ENCODE data around the gene LRMDA.

The LRMDA gene

DNA sequence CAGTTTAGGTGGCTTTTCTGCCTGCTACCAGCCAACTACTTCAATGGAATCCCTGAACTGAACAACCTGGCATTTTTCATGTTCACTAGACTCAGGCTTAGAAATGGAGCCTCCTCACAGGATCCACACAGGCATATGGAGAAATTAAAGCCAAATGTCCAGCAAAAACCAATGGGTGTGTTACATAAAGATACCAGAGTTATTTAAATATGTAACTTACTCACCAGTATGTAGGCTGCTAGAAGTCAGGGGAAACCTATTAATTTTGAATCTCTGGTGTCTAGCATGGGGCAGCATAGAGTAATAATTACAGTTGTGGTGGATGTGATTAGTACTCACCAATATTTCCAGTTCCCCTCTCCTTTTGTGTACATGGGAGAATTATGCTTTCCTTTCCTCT, 383.6 kb downstream of the LRMDA start:
- ChIA-PET POLR2A (no interaction called here), CTCF (no interaction called here)
- Histone ChIP-seq H3K4me1 (ENCODE audit: control insufficient read depth, insufficient read depth, low read length) (no peaks in the 10 kb centered on the region), H3K36me3 (ENCODE audit: control insufficient read depth in 2 of 2, insufficient read depth in 1 of 2, low read length in 2 of 2) (no peaks in the 10 kb centered on the region), H3K27ac (ENCODE audit: extremely low read depth, low read depth, low read length) (no peak overlapping the region), H3K4me3 (ENCODE audit: low read depth, low read length) (no peak overlapping the region), H3K9me3 (ENCODE audit: control insufficient read depth, insufficient read depth, low read depth, low read length) (no peaks in the 10 kb centered on the region)
- no peak for TF ChIP-seq ZNF391 (tag by site-specific recombination; IDR thresholded peaks at IDR 0.05; ENCODE audit: borderline replicate concordance, low read depth)

DNA sequence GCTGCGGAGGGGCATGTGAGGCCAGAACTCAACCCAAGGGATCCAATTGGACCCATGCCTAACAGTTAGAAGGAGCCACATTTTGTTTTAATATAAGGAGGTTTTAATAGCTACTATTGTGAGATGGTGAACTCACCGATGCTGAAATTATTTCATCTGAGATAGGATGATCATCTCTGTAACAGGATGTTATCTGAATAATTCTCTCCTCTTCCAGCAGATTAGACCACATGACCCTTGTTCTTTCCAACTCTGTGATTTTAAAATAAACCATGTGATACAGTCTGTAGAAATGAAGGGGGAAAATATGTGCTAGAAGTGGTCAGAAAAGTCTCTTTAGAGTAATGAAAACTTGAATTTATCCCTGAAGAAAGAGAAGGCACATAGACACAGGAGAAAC, 385.8 kb downstream of the LRMDA start:
- POLR2A ChIA-PET: no interaction called here
- CTCF ChIA-PET: no interaction called here
- Histone ChIP-seq H3K9me3 (ENCODE audit: control insufficient read depth, insufficient read depth, low read depth, low read length) (no peaks in the 10 kb centered on the region), H3K27ac (ENCODE audit: extremely low read depth, low read depth, low read length) (no peak overlapping the region), H3K4me1 (ENCODE audit: control insufficient read depth, insufficient read depth, low read length) (no peaks in the 10 kb centered on the region), H3K4me3 (ENCODE audit: low read depth, low read length) (no peak overlapping the region), H3K36me3 (ENCODE audit: control insufficient read depth in 2 of 2, insufficient read depth in 1 of 2, low read length in 2 of 2) (no peaks in the 10 kb centered on the region)
- TF ChIP-seq SCRT1 (tag by site-specific recombination; IDR thresholded peaks at IDR 0.05; ENCODE audit: borderline replicate concordance) (no peak), TRIM28 (IDR thresholded peaks at IDR 0.05; ENCODE audit: borderline replicate concordance, low read length) (no peak), ZNF549 (tag by site-specific recombination; IDR thresholded peaks at IDR 0.05) (no peak), ZNF426 (tag by site-specific recombination; IDR thresholded peaks at IDR 0.05) (no peak), ZNF791 (tag by site-specific recombination; IDR thresholded peaks at IDR 0.05) (no peak), ZNF610 (tag by site-specific recombination; IDR thresholded peaks at IDR 0.05; ENCODE audit: borderline replicate concordance) (no peak), RBAK (tag by site-specific recombination; IDR thresholded peaks at IDR 0.05) (no peak), KLF1 (tag by site-specific recombination; IDR thresholded peaks at IDR 0.05) (no peak)
- TF ChIP-seq, protein P1, sequence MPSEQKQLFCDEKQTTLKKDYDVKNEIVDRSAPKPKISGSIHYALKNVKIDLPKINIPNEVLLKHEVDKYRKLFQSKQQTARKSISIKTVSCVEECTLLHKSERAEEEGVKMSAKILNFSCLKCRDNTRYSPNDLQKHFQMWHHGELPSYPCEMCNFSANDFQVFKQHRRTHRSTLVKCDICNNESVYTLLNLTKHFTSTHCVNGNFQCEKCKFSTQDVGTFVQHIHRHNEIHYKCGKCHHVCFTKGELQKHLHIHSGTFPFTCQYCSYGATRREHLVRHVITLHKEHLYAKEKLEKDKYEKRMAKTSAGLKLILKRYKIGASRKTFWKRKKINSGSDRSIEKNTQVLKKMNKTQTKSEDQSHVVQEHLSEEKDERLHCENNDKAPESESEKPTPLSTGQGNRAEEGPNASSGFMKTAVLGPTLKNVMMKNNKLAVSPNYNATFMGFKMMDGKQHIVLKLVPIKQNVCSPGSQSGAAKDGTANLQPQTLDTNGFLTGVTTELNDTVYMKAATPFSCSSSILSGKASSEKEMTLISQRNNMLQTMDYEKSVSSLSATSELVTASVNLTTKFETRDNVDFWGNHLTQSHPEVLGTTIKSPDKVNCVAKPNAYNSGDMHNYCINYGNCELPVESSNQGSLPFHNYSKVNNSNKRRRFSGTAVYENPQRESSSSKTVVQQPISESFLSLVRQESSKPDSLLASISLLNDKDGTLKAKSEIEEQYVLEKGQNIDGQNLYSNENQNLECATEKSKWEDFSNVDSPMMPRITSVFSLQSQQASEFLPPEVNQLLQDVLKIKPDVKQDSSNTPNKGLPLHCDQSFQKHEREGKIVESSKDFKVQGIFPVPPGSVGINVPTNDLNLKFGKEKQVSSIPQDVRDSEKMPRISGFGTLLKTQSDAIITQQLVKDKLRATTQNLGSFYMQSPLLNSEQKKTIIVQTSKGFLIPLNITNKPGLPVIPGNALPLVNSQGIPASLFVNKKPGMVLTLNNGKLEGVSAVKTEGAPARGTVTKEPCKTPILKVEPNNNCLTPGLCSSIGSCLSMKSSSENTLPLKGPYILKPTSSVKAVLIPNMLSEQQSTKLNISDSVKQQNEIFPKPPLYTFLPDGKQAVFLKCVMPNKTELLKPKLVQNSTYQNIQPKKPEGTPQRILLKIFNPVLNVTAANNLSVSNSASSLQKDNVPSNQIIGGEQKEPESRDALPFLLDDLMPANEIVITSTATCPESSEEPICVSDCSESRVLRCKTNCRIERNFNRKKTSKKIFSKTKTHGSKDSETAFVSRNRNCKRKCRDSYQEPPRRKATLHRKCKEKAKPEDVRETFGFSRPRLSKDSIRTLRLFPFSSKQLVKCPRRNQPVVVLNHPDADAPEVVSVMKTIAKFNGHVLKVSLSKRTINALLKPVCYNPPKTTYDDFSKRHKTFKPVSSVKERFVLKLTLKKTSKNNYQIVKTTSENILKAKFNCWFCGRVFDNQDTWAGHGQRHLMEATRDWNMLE (tag by site-specific recombination; conservative IDR thresholded peaks at IDR 0.05; ENCODE audit: low read depth): no peak
- TF ChIP-seq, protein P2, sequence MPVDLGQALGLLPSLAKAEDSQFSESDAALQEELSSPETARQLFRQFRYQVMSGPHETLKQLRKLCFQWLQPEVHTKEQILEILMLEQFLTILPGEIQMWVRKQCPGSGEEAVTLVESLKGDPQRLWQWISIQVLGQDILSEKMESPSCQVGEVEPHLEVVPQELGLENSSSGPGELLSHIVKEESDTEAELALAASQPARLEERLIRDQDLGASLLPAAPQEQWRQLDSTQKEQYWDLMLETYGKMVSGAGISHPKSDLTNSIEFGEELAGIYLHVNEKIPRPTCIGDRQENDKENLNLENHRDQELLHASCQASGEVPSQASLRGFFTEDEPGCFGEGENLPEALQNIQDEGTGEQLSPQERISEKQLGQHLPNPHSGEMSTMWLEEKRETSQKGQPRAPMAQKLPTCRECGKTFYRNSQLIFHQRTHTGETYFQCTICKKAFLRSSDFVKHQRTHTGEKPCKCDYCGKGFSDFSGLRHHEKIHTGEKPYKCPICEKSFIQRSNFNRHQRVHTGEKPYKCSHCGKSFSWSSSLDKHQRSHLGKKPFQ (tag by site-specific recombination; IDR thresholded peaks at IDR 0.05): no peak

DNA sequence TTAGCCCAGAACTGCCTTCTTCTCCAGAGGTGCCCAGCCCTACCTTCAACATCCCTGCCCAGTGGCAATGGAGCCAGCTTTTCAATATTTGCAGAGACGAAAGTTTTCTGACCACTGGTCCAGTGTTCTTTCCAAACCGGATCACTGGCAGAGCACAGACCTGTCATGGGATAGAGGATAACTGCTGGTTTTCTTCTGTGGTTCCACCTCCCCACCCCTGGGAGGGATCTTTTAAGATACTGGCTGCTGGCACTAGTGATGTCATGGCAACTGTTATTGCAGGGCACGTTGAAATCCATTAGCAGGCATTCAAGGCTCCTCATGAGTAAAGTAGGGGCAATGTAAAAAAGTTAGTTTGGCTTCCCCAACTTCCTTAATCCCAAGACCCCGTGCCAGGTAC, 387.1 kb downstream of the LRMDA start:
- ChIA-PET CTCF (no interaction called here), POLR2A (no interaction called here)

More for the DNA sequence above, 387.1 kb downstream of the LRMDA start:
- Histone ChIP-seq H3K4me1 (ENCODE audit: control insufficient read depth, insufficient read depth, low read length) (no peaks in the 10 kb centered on the region), H3K4me3 (ENCODE audit: low read depth, low read length) (no peak overlapping the region), H3K36me3 (ENCODE audit: control insufficient read depth in 2 of 2, insufficient read depth in 1 of 2, low read length in 2 of 2) (no peaks in the 10 kb centered on the region), H3K9me3 (ENCODE audit: control insufficient read depth, insufficient read depth, low read depth, low read length) (no peaks in the 10 kb centered on the region), H3K27ac (ENCODE audit: extremely low read depth, low read depth, low read length) (no peak overlapping the region)
- TF ChIP-seq, protein P3, sequence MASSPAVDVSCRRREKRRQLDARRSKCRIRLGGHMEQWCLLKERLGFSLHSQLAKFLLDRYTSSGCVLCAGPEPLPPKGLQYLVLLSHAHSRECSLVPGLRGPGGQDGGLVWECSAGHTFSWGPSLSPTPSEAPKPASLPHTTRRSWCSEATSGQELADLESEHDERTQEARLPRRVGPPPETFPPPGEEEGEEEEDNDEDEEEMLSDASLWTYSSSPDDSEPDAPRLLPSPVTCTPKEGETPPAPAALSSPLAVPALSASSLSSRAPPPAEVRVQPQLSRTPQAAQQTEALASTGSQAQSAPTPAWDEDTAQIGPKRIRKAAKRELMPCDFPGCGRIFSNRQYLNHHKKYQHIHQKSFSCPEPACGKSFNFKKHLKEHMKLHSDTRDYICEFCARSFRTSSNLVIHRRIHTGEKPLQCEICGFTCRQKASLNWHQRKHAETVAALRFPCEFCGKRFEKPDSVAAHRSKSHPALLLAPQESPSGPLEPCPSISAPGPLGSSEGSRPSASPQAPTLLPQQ (tag by site-specific recombination; IDR thresholded peaks at IDR 0.05): no peak
- TF ChIP-seq BCL11B (tag by site-specific recombination; IDR thresholded peaks at IDR 0.05; ENCODE audit: low read depth) (no peak), BCL11A (tag by site-specific recombination; IDR thresholded peaks at IDR 0.05; ENCODE audit: low read depth) (no peak)
- TF ChIP-seq, protein P4, sequence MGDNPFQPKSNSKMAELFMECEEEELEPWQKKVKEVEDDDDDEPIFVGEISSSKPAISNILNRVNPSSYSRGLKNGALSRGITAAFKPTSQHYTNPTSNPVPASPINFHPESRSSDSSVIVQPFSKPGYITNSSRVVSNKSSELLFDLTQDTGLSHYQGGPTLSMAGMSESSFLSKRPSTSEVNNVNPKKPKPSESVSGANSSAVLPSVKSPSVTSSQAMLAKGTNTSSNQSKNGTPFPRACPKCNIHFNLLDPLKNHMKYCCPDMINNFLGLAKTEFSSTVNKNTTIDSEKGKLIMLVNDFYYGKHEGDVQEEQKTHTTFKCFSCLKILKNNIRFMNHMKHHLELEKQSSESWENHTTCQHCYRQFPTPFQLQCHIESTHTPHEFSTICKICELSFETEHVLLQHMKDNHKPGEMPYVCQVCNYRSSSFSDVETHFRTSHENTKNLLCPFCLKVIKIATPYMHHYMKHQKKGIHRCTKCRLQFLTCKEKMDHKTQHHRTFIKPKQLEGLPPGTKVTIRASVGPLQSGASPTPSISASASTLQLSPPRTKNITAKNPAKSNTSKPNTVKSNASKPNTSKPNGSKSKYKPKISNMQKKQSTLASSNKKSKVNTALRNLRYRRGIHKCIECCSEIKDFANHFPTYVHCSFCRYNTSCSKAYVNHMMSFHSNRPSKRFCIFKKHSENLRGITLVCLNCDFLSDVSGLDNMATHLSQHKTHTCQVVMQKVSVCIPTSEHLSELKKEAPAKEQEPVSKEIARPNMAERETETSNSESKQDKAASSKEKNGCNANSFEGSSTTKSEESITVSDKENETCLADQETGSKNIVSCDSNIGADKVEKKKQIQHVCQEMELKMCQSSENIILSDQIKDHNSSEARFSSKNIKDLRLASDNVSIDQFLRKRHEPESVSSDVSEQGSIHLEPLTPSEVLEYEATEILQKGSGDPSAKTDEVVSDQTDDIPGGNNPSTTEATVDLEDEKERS (tag by site-specific recombination; IDR thresholded peaks at IDR 0.05): no peak
- TF ChIP-seq, protein P5, sequence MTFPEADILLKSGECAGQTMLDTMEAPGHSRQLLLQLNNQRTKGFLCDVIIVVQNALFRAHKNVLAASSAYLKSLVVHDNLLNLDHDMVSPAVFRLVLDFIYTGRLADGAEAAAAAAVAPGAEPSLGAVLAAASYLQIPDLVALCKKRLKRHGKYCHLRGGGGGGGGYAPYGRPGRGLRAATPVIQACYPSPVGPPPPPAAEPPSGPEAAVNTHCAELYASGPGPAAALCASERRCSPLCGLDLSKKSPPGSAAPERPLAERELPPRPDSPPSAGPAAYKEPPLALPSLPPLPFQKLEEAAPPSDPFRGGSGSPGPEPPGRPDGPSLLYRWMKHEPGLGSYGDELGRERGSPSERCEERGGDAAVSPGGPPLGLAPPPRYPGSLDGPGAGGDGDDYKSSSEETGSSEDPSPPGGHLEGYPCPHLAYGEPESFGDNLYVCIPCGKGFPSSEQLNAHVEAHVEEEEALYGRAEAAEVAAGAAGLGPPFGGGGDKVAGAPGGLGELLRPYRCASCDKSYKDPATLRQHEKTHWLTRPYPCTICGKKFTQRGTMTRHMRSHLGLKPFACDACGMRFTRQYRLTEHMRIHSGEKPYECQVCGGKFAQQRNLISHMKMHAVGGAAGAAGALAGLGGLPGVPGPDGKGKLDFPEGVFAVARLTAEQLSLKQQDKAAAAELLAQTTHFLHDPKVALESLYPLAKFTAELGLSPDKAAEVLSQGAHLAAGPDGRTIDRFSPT (tag by site-specific recombination; IDR thresholded peaks at IDR 0.05): no peak
